22Rv1 (cell line): ENCODE results near the gene ZNF296.

Experiments used
- H3K27ac ChIP-seq: fragments of 450-650 bp; 2 replicates; pipeline ENCODE4 v1.5.1; 2017
- CTCF ChIP-seq: fragments of 450-650 bp; IDR thresholded peaks from 2 replicates; pipeline ENCODE4 v1.5.1; 2017; ENCODE audit warnings: mild to moderate bottlenecking
- ZFX ChIP-seq: fragments of 450-650 bp; IDR thresholded peaks from 2 replicates; pipeline ENCODE4 v1.6.1; 2017; ENCODE audit warnings: antibody characterized with exemption, borderline replicate concordance

ZNF296 gene

GRCh38 chr19:45079063-45079910 is 3.0 kb upstream of the ZNF296 start, which contains the start of gene GEMIN7:
Gene GEMIN7 (plus strand): TSS chr19:45079260. CDS start chr19:45090115, 10,855 bp downstream.
- TF ChIP-seq CTCF: peak; percentile 31
- no peak for TF ChIP-seq ZFX
- H3K27ac ChIP-seq: peak within 1 kb of the TSS; percentile 77

- TF ChIP-seq ZFX (no peak), CTCF (no peak)
- peak overlapping the region; percentile 66 for H3K27ac ChIP-seq
These were observed 2.2 kb upstream of the ZNF296 start for GRCh38 chr19:45078390-45079062.

GRCh38 chr19:45076851-45077730 is 813 bp upstream of the ZNF296 start:
- H3K27ac ChIP-seq: peak overlapping the region; percentile 77
- TF ChIP-seq CTCF: no peak
- TF ChIP-seq ZFX: no peak

GRCh38 chr19:45075301-45076028 is 813 bp downstream of the ZNF296 start:
- TF ChIP-seq ZFX (no peak), CTCF (no peak)
- H3K27ac ChIP-seq: peak overlapping the region; percentile 77

- H3K27ac ChIP-seq: no peak overlapping the region
These were observed 1.5 kb downstream of the ZNF296 start for GRCh38 chr19:45074744-45075300.

More at GRCh38 chr19:45074744-45075300, 1.5 kb downstream of the ZNF296 start:
- no peak for TF ChIP-seq ZFX
- no peak for TF ChIP-seq CTCF
